GM10847 (cell line): ENCODE results near the gene SFT2D3.

Experiments used
- POLR2A ChIP-seq: IDR thresholded peaks from 2 replicates; pipeline ENCODE4 v1.6.1; 2011; ENCODE audit not compliant: insufficient read length; ENCODE audit errors: extremely low read depth

Gene SFT2D3

DNA sequence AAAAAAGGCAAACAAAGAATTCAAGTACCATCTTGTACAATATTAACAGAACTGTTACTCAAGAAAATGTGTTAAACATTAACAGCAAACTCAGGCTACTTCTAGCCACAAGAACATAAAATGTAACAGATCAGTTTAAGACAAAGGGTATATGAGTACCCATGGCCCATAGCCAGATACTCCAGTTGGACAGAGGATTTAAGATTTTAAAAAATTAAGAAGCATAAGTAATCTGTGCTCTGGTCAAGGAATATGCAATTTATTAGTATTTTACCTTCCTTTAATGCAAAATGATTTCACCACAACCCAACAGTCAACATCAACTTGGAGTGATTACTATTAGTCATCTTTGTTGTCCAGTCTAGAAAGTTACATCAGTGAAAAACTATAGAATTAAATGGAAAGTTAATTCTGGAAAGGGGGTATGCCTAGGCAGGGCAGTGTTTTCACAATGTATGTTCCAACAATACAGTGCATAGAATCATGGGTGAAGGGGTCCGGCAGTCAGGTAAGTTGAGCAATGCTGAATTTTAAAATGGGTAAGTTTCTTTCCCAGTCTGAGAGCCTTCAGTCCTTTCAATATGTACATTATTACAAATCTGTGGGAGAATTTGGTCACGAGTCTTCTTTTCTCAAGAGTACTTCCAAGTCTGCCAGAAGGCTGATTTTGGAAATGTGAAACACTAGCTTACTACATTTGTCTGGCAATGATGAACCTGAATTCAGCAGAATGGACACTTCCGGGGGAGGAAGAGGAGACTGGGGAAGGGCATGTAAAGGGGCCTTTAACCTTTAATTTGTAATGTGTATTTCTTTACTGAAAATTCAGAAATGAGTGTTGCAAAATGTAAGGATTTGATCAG, 34.5 kb downstream of the SFT2D3 start:
- TF ChIP-seq POLR2A = no peak

DNA sequence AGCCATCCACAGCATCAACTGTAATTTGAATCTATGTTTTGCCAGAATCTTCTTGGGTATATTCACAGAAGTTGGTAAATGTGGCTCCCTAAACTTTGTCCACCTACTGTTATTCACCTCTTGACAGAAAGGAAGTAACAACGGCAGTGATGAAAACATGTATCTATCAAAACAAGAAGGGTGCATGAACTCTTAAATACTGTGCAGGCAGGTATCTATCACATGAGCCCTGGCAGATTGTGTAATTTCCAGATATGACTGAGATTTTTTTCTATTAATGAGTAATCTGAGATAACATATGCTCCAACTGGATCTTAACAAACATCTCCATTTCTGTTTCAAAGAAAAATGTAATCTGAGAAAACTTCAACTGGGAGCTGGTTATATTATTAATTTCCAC, 36.6 kb downstream of the SFT2D3 start:
- TF ChIP-seq POLR2A = no peak

DNA sequence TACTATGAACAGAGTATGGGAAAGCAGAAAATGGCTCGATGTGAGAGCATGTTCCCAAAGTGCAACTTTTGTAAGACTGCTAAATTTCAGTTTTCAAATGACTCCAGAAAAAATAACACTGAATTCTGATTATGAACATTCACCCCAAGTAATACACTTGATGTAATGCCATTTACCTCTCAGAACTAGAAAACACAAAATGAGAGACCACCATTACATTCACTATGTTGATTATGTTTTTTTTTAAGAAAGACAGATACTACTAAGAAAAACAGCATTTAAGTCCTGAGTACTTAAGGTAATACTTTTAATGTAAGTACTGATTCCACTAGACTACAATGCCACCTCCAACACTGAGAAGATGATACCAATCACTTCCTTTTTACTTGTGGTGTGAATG, 38.5 kb downstream of the SFT2D3 start:
- no peak for TF ChIP-seq POLR2A

DNA sequence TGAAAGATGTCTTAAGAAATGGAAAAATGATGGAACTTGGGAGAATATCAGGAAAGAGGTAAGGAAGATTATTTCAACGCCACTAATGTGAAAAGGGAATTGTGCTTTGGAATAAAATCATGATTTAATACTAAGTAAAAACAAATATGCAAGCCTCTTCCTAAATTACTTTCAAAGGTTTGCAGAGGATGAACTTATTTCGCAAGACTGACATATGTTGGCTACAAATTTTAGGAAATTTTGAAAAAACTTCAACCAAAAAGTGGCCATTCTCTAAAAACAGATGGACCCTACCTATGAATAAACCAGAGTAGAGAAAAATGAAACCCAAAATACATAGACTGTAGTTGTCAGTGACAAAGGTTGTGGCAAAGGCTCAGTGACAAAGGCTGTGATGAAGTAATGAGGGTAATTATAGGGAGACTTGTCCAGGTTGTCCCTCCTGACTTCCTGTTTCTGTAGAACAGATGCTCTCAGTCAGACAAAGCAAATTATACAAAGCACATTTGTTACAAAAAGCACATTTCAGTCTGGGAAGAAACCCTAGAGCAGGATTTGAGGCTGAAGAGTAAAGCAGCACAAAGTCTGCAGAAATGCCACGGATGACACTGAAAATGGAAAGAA, 39.5 kb downstream of the SFT2D3 start:
- TF ChIP-seq POLR2A = no peak

DNA sequence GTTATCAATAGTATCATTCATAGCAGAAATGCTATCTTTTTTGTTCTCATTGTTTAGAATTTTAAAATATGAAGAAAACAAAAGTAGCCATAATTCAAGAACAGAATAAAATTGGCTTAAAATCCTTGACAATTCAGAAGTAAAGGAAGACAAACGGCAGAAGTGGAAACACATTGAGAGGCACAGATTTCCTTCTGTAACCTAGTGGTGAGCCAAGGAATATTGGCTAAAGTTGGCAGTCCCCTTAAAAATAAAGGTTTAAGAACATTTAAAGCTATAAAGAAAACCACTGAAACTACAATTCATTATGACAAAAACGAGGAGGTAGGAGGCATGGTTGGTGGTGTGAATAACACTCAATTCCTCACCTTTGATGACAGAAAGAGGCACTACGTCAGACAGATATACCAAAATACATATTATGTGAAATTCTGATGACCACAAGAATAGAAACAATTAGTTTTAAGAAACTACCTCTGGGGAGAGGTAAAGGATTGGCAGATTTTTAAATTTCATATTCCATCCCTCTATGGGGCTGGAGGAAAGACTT, 42.3 kb downstream of the SFT2D3 start:
- no peak for TF ChIP-seq POLR2A

DNA sequence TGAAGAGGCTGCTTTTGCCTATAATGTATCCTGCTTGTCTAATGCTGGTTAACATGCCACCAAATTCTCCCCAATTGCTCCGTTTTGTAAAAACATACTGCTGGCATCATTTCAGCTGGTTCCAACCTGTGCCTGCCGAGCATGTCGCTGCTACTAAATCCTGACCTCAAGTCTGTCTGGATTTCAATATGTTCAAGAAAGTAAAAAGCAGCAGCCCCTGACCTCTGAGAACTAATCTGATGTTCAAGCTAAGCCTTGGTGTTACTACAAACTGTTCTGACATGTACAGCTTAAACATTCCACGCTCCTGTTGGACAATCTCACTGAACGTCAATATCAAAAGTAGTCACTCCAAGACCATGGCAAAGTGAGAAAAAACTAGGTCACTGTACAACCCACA, 46.3 kb downstream of the SFT2D3 start:
- TF ChIP-seq POLR2A = no peak

DNA sequence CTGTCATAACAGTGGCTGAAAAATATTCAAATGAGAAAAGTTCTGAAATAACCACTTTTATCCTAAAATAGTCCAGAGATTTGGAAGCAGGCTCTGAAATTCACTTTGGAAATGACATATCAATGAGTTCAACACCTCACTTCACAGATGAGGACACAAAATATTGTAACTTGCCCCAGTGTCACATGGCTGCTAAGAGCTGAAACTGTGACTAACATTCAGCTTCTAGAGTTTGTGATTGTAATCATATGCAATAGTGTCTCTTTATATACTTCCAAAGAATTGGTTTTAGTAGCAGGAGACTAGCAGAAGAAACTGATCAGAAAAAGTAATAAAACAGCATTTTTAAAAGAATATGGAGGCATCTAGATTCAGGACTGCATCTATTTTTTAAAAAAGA, 52.1 kb downstream of the SFT2D3 start:
- no peak for TF ChIP-seq POLR2A

DNA sequence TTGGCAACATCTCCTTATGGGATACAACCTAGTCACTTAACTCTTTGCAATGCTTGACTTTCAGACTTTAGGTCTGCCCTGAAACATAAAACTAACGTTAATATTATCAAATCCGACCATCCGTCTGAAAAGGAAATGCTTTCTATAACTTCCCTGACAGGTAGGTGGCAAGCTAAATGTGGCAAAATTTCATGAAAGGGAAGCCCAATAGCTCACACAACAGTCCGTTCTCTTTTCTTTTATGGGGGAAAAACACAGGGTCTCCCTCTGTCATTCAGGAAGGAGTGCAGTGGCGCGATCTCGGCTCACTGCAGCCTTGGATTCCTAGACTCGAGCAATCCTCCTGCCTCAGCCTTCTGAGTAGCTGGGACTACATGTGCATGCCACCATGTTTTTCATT, 52.9 kb downstream of the SFT2D3 start:
- no peak for TF ChIP-seq POLR2A
